K562 (cell line): Measurements from ENCODE around the gene TBC1D17. TPM values are rescaled to one million over a fixed set of nuclear protein-coding genes. Genes with fewer than 3 reads are reported as not detected.

Experiments used
- ARID4B ChIP-seq: sonication (generic); formaldehyde crosslinking; IDR thresholded peaks from 2 replicates; pipeline ENCODE4 v1.8.0; 2022; ENCODE audit warnings: mild to moderate bottlenecking, missing genetic modification reagents
- C11orf30 ChIP-seq: fragments of 450-650 bp; IDR thresholded peaks from 2 replicates; pipeline ENCODE4 v1.6.1; 2016; ENCODE audit warnings: low read depth, mild to moderate bottlenecking
- EZH2 ChIP-seq: IDR thresholded peaks from 2 replicates; pipeline ENCODE4 v1.6.1; 2012; ENCODE audit warnings: low read depth, mild to moderate bottlenecking, inconsistent platforms, low read length, borderline replicate concordance
- HDAC3 ChIP-seq: fragments of 450-650 bp; IDR thresholded peaks from 2 replicates; pipeline ENCODE4 v1.6.1; 2018; ENCODE audit warnings: borderline replicate concordance, mild to moderate bottlenecking, moderate library complexity; ENCODE audit not compliant: partially characterized antibody
- HDGF ChIP-seq: fragments of 450-650 bp; IDR thresholded peaks from 2 replicates; pipeline ENCODE4 v1.6.1; 2016
- IRF2 ChIP-seq: sonication (generic); formaldehyde crosslinking; IDR thresholded peaks from 2 replicates; pipeline ENCODE4 v1.8.1; 2022; ENCODE audit warnings: mild to moderate bottlenecking, missing genetic modification reagents
- JUN ChIP-seq, 2 experiments: sonication (generic) in 1 of 2; formaldehyde crosslinking in 1 of 2; IDR thresholded peaks; 2 replicates each; pipeline versions ENCODE4 v1.6.1 to v1.8.0; 2012 to 2022; ENCODE audit warnings: borderline replicate concordance in 2 of 2, mild to moderate bottlenecking in 2 of 2, improper control_type of control experiment in 1 of 2, low read depth in 1 of 2, low read length in 1 of 2, missing genetic modification reagents in 1 of 2
- MYC ChIP-seq, 2 experiments: fragments of 250-450 bp in 1 of 2; sonication (Bioruptor Pico) in 1 of 2; IDR thresholded peaks; 2 replicates each; pipeline versions ENCODE4 v1.5.1 to v1.6.1; 2012 to 2021; ENCODE audit warnings: low read depth in 2 of 2, borderline replicate concordance in 1 of 2, improper control_type of control experiment in 1 of 2, low read length in 1 of 2, mild to moderate bottlenecking in 1 of 2, moderate library complexity in 1 of 2
- NRF1 ChIP-seq, 2 experiments: fragments of 450-650 bp; IDR thresholded peaks in 1 of 2; conservative IDR thresholded peaks in 1 of 2; 2 replicates each; pipeline ENCODE4 v1.6.1; 2014; ENCODE audit warnings: mild to moderate bottlenecking in 2 of 2
- POLR3G ChIP-seq: IDR thresholded peaks from 2 replicates; pipeline ENCODE4 v1.6.1; 2011; ENCODE audit not compliant: insufficient read length, insufficient replicate concordance; ENCODE audit errors: extremely low read depth
- PPARD ChIP-seq: fragments of 250-450 bp; sonication (Bioruptor Pico); IDR thresholded peaks from 2 replicates; pipeline ENCODE4 v1.8.0; 2022; ENCODE audit warnings: inconsistent platforms, mild to moderate bottlenecking, moderate library complexity
- RNF2 ChIP-seq: sonication (generic); IDR thresholded peaks from 2 replicates; pipeline ENCODE4 v1.6.1; 2016
- SMAD1 ChIP-seq: fragments of 150-350 bp; IDR thresholded peaks from 2 replicates; pipeline ENCODE4 v1.6.1; 2014; ENCODE audit warnings: low read length, low read depth; ENCODE audit not compliant: partially characterized antibody
- SRF ChIP-seq, 2 experiments: fragments of 250-450, 450-650 bp in 1 of 2; sonication (Bioruptor Pico) in 1 of 2; sonication (generic) in 1 of 2; formaldehyde crosslinking; IDR thresholded peaks; 2 replicates each; pipeline versions ENCODE4 v1.5.0 to v1.5.1; 2020 to 2022; ENCODE audit warnings: mild to moderate bottlenecking in 1 of 2, missing genetic modification reagents in 1 of 2
- TAF15 ChIP-seq: fragments of 200-400 bp; formaldehyde crosslinking; IDR thresholded peaks from 2 replicates; pipeline ENCODE4 v1.6.1; 2017; ENCODE audit warnings: mild to moderate bottlenecking, low read depth, low read length, moderate library complexity
- ZFP1 ChIP-seq: fragments of 450-650 bp; formaldehyde crosslinking; IDR thresholded peaks from 2 replicates; pipeline ENCODE4 v1.4.0; 2020; ENCODE audit warnings: mild to moderate bottlenecking, mixed read lengths
- ZFX ChIP-seq: sonication (generic); formaldehyde crosslinking; IDR thresholded peaks from 2 replicates; pipeline ENCODE4 v1.8.0; 2022; ENCODE audit warnings: mild to moderate bottlenecking, missing genetic modification reagents, moderate library complexity
- ZNF146 ChIP-seq: IDR thresholded peaks from one replicate; pipeline ENCODE4 v1.6.1; 2018; ENCODE audit warnings: missing compliant biosample characterization; ENCODE audit not compliant: unreplicated experiment
- ZNF23 ChIP-seq: fragments of 250-450 bp; sonication (Bioruptor Pico); IDR thresholded peaks from 2 replicates; pipeline ENCODE4 v1.4.0; 2020; ENCODE audit warnings: mild to moderate bottlenecking
- ZNF316 ChIP-seq: fragments of 450-650 bp; IDR thresholded peaks from 2 replicates; pipeline ENCODE4 v1.6.1; 2016
- ZNF518B ChIP-seq: fragments of 250-450 bp; sonication (Bioruptor Pico); IDR thresholded peaks from 2 replicates; pipeline ENCODE4 v1.5.0; 2021; ENCODE audit warnings: mild to moderate bottlenecking, moderate library complexity
- polyA plus RNA-seq, 8 experiments: library from polyadenylated mRNA; depleted of rRNA in 4 of 8; stranded (reverse) in 5 of 8; unstranded in 3 of 8; fragments of >200 nt; fragmentation: Nextera tagmentation in 2 of 8; fragmentation: Illumina TruSeq in 1 of 8; extraction: Ambion mirVana in 2 of 8; extraction: Trizol in 1 of 8; gene quantifications; 2 replicates each; pipeline versions ENCODE4 v1.2.1 to v1.2.3, GENCODE V29; 2011 to 2014; ENCODE audit warnings: inconsistent platforms in 1 of 8, missing spikeins in 1 of 8
- total RNA-seq, 7 experiments: library from RNA; depleted of rRNA in 6 of 7; stranded (reverse); fragments of >200 nt in 6 of 7; fragmentation: Illumina TruSeq in 2 of 7; extraction: Trizol in 2 of 7; gene quantifications; 2 replicates each; pipeline versions ENCODE4 v1.2.1 to v1.2.3, GENCODE V29; 2011 to 2021; ENCODE audit warnings: low replicate concordance in 1 of 7

Gene TBC1D17
- total and polyA plus RNA-seq, 9 of the 15 experiments (the other 6 are each of a cell fraction or from before 2014, with no cell fraction given) = 0.42 to 16.0 (median 3.8) TPM

- TF ChIP-seq ZNF518B (CRISPR knock-in tag) = no peak
- peak; percentile 65; the same call in 1 of the 2 replicates for TF ChIP-seq IRF2 (CRISPR knock-in tag)
- TF ChIP-seq SMAD1 = peak; percentile 94
- no peak for TF ChIP-seq POLR3G
- peak; percentile 98 for TF ChIP-seq NRF1 (conservative IDR thresholded peaks at IDR 0.05 in 1 of 2, IDR thresholded peaks at IDR 0.05 in 1 of 2)
- no peak; the same call in 1 of the 2 replicates for TF ChIP-seq ARID4B (CRISPR knock-in tag)
- TF ChIP-seq JUN (IDR thresholded peaks at IDR 0.05; ENCODE audit: borderline replicate concordance, low read depth, low read length) = no peak
- TF ChIP-seq JUN (CRISPR knock-in tag; IDR thresholded peaks at IDR 0.05; ENCODE audit: borderline replicate concordance) = no peak
- TF ChIP-seq ZFX (CRISPR knock-in tag) = peak; percentile 80
- TF ChIP-seq TAF15 = no peak
- no peak for TF ChIP-seq ZNF23 (CRISPR knock-in tag)
- no peak for TF ChIP-seq HDAC3
- TF ChIP-seq ZFP1 (CRISPR knock-in tag) = no peak
- no peak for TF ChIP-seq PPARD (CRISPR knock-in tag)
- TF ChIP-seq EZH2 = no peak
- peak; percentile 74; the same call in 1 of the 2 replicates for TF ChIP-seq MYC (IDR thresholded peaks at IDR 0.05; ENCODE audit: low read depth, low read length)
- TF ChIP-seq MYC (CRISPR knock-in tag; IDR thresholded peaks at IDR 0.05; ENCODE audit: borderline replicate concordance, low read depth) = peak; percentile 74; the same call in 1 of the 2 replicates
- no peak for TF ChIP-seq HDGF
- no peak for TF ChIP-seq ZNF316
- no peak for TF ChIP-seq C11orf30
- peak; percentile 86 for TF ChIP-seq RNF2
- TF ChIP-seq SRF (CRISPR knock-in tag; IDR thresholded peaks at IDR 0.05) = peak in 1 of 2 experiments; percentile 36; a peak in 1 of 4 replicates
- TF ChIP-seq ZNF146 (CRISPR knock-in tag) = no peak
These were observed 51.7 kb downstream of the TBC1D17 start, which contains the start of the genes ATF5 and NUP62 (continued) for GRCh38 chr19:49929121-49929610.
